HEK293 (cell line): Measurements from ENCODE around the gene SNX13.

ENCODE experiments used
- CTCF ChIA-PET: fragments of 350-600 bp; formaldehyde crosslinking; extraction: SDS; loops from one replicate; lab custom pipeline; 2021; ENCODE audit warnings: antibody characterized with exemption; lab: Yijun Ruan, JAX
- POLR2A ChIA-PET: fragments of 300-600 bp; formaldehyde crosslinking; extraction: SDS; loops from one replicate; lab custom pipeline; 2020; ENCODE audit warnings: antibody characterized with exemption, inconsistent platforms; lab: Yijun Ruan, JAX
- H3K27ac ChIP-seq: fragments of 200-500 bp; sonication (Bioruptor generic); 2 replicates; pipeline ENCODE4 v1.5.1; 2014; ENCODE audit warnings: low read depth, low read length, control low read depth, inconsistent platforms; ENCODE audit errors: extremely low read depth
- H3K36me3 ChIP-seq, 2 experiments: fragments of 200-500 bp in 1 of 2; sonication (Bioruptor generic) in 1 of 2; 1 replicate in 1 of 2; 2 replicates in 1 of 2; pipeline ENCODE4 v1.5.1; 2014 to 2017; ENCODE audit warnings: inconsistent platforms in 2 of 2, low read length in 2 of 2; ENCODE audit not compliant: control insufficient read depth in 2 of 2, insufficient read depth in 1 of 2
- H3K4me1 ChIP-seq: fragments of 200-500 bp; sonication (Bioruptor generic); 2 replicates; pipeline ENCODE4 v1.5.1; 2014; ENCODE audit warnings: mild to moderate bottlenecking, low read length, inconsistent platforms; ENCODE audit not compliant: control insufficient read depth, insufficient read depth
- H3K4me3 ChIP-seq: 2 replicates; pipeline ENCODE4 v1.5.1; 2011; ENCODE audit warnings: low read depth, mild to moderate bottlenecking, control low read depth, low read length, moderate library complexity
- H3K9me3 ChIP-seq: fragments of 200-500 bp; sonication (Bioruptor generic); 2 replicates; pipeline ENCODE4 v1.5.1; 2014; ENCODE audit warnings: low read depth, low read length, inconsistent platforms; ENCODE audit not compliant: control insufficient read depth, insufficient read depth
- ELK4 ChIP-seq: IDR thresholded peaks from 2 replicates; pipeline ENCODE4 v1.6.1; 2011; ENCODE audit warnings: mild to moderate bottlenecking, low read depth, low read length, borderline replicate concordance
- GLIS2 ChIP-seq: fragments of 450-650 bp; formaldehyde crosslinking; IDR thresholded peaks from 2 replicates; pipeline ENCODE4 v1.5.1; 2016; ENCODE audit warnings: missing biosample characterization, missing genetic modification characterization
- INSM2 ChIP-seq: fragments of 450-650 bp; formaldehyde crosslinking; IDR thresholded peaks from 2 replicates; pipeline ENCODE4 v1.5.1; 2016; ENCODE audit warnings: missing biosample characterization, missing genetic modification characterization
- SALL2 ChIP-seq: fragments of 450-650 bp; formaldehyde crosslinking; IDR thresholded peaks from 2 replicates; pipeline ENCODE4 v1.5.0; 2017; ENCODE audit warnings: missing biosample characterization, mild to moderate bottlenecking, missing genetic modification characterization, borderline replicate concordance
- ZFP37 ChIP-seq: fragments of 450-650 bp; formaldehyde crosslinking; IDR thresholded peaks from 2 replicates; pipeline ENCODE4 v1.5.1; 2016; ENCODE audit warnings: missing biosample characterization, missing genetic modification characterization
- ZNF221 ChIP-seq: fragments of 450-650 bp; formaldehyde crosslinking; IDR thresholded peaks from 2 replicates; pipeline ENCODE4 v1.5.1; 2017; ENCODE audit warnings: missing biosample characterization, missing genetic modification characterization, borderline replicate concordance
- ZNF223 ChIP-seq: fragments of 450-650 bp; formaldehyde crosslinking; IDR thresholded peaks from 2 replicates; pipeline ENCODE4 v1.5.1; 2016; ENCODE audit warnings: missing biosample characterization, missing genetic modification characterization
- ZNF311 ChIP-seq: fragments of 450-650 bp; formaldehyde crosslinking; IDR thresholded peaks from 2 replicates; pipeline ENCODE4 v1.5.1; 2017; ENCODE audit warnings: missing biosample characterization, missing genetic modification characterization, borderline replicate concordance
- ZNF335 ChIP-seq: fragments of 450-650 bp; formaldehyde crosslinking; conservative IDR thresholded peaks from 2 replicates; pipeline ENCODE4 v1.5.1; 2016; ENCODE audit warnings: missing biosample characterization, missing genetic modification characterization
- ZNF394 ChIP-seq: fragments of 450-650 bp; formaldehyde crosslinking; IDR thresholded peaks from 2 replicates; pipeline ENCODE4 v1.5.1; 2016; ENCODE audit warnings: missing biosample characterization, missing genetic modification characterization, mild to moderate bottlenecking, moderate library complexity, borderline replicate concordance
- ZNF548 ChIP-seq: fragments of 450-650 bp; formaldehyde crosslinking; IDR thresholded peaks from 2 replicates; pipeline ENCODE4 v1.5.1; 2016; ENCODE audit warnings: missing biosample characterization, missing genetic modification characterization
- ZNF600 ChIP-seq: fragments of 450-650 bp; formaldehyde crosslinking; IDR thresholded peaks from 2 replicates; pipeline ENCODE4 v1.5.1; 2016; ENCODE audit warnings: missing biosample characterization, missing genetic modification characterization
- ZNF626 ChIP-seq: fragments of 450-650 bp; sonication (Bioruptor Pico); formaldehyde crosslinking; IDR thresholded peaks from 2 replicates; pipeline ENCODE4 v1.5.1; 2018; ENCODE audit warnings: missing biosample characterization, missing genetic modification characterization, inconsistent platforms
- ZNF639 ChIP-seq: fragments of 450-650 bp; formaldehyde crosslinking; IDR thresholded peaks from 2 replicates; pipeline ENCODE4 v1.5.1; 2016; ENCODE audit warnings: missing biosample characterization, missing genetic modification characterization
- ZNF830 ChIP-seq: fragments of 450-650 bp; IDR thresholded peaks from 2 replicates; pipeline ENCODE4 v1.5.0; 2018; ENCODE audit warnings: missing biosample characterization, missing genetic modification characterization, low read depth, mild to moderate bottlenecking, moderate library complexity
- TF ChIP-seq, protein P1 (sequence below): fragments of 450-650 bp; formaldehyde crosslinking; IDR thresholded peaks from 2 replicates; pipeline ENCODE4 v1.5.1; 2017; ENCODE audit warnings: missing biosample characterization, missing genetic modification characterization
- TF ChIP-seq, protein P2 (sequence below): fragments of 450-650 bp; formaldehyde crosslinking; IDR thresholded peaks from 2 replicates; pipeline ENCODE4 v1.5.1; 2016; ENCODE audit warnings: missing biosample characterization, missing genetic modification characterization

The SNX13 gene

DNA sequence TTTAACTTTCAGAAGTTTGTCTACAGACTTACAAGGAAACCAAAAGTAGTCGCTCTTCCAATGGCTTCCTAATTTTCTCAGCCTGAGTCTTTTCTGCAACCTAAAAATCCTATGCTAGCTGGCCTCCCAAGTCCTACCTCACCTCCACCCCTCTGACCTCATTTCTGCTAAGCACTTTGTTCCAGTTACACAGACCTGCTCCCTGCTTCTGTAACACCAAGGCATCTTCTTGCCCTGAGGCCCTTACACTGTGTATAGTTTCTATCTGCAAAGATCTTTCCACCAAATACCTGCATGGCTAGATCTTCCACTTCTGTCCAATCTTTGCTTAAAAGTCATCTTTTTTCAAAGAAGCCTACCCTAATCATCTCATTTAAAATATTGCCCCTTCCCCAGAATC is 1.9 kb upstream of the SNX13 start (continued):
- no peak for TF ChIP-seq ELK4
- no peak for TF ChIP-seq INSM2
- TF ChIP-seq ZNF626 (tag by site-specific recombination), result no peak
- TF ChIP-seq ZNF830, result no peak
- TF ChIP-seq ZNF394 (tag by site-specific recombination), result no peak
- TF ChIP-seq ZNF311 (tag by site-specific recombination), result no peak
- TF ChIP-seq ZNF221 (tag by site-specific recombination), result no peak
- no peak for TF ChIP-seq ZFP37 (tag by site-specific recombination)
- no peak for TF ChIP-seq ZNF223
- TF ChIP-seq ZNF639, result no peak
- TF ChIP-seq, protein P1, sequence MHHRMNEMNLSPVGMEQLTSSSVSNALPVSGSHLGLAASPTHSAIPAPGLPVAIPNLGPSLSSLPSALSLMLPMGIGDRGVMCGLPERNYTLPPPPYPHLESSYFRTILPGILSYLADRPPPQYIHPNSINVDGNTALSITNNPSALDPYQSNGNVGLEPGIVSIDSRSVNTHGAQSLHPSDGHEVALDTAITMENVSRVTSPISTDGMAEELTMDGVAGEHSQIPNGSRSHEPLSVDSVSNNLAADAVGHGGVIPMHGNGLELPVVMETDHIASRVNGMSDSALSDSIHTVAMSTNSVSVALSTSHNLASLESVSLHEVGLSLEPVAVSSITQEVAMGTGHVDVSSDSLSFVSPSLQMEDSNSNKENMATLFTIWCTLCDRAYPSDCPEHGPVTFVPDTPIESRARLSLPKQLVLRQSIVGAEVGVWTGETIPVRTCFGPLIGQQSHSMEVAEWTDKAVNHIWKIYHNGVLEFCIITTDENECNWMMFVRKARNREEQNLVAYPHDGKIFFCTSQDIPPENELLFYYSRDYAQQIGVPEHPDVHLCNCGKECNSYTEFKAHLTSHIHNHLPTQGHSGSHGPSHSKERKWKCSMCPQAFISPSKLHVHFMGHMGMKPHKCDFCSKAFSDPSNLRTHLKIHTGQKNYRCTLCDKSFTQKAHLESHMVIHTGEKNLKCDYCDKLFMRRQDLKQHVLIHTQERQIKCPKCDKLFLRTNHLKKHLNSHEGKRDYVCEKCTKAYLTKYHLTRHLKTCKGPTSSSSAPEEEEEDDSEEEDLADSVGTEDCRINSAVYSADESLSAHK (tag by site-specific recombination), result no peak
- no peak for TF ChIP-seq ZNF548 (tag by site-specific recombination)
- TF ChIP-seq, all 188 proteins: peak for 0

GRCh38 chr7:17940951-17941431 is 697 bp upstream of the SNX13 start:
- Histone ChIP-seq H3K36me3 (no peaks in the 10 kb centered on the region), H3K4me3 (peak overlapping the region; percentile 97), H3K4me1 (no peaks in the 10 kb centered on the region; the same call in 1 of the 2 replicates), H3K27ac (peak overlapping the region; percentile 92; the same call in 1 of the 2 replicates), H3K9me3 (no peaks in the 10 kb centered on the region)
- ChIA-PET POLR2A (no interaction called here), CTCF (interaction anchor here (0.7 kb wide), 1 partner anchor 55 kb away, joined by 3 read pairs; no protein-coding TSS in a partner anchor)
- TF ChIP-seq GLIS2 (tag by site-specific recombination) (peak; percentile 7; the same call in 1 of the 2 replicates), ZNF335 (tag by site-specific recombination) (peak; percentile 16; the same call in 1 of the 2 replicates), SALL2 (tag by site-specific recombination) (no peak), ZNF600 (tag by site-specific recombination) (peak; percentile 52)
- TF ChIP-seq, protein P2, sequence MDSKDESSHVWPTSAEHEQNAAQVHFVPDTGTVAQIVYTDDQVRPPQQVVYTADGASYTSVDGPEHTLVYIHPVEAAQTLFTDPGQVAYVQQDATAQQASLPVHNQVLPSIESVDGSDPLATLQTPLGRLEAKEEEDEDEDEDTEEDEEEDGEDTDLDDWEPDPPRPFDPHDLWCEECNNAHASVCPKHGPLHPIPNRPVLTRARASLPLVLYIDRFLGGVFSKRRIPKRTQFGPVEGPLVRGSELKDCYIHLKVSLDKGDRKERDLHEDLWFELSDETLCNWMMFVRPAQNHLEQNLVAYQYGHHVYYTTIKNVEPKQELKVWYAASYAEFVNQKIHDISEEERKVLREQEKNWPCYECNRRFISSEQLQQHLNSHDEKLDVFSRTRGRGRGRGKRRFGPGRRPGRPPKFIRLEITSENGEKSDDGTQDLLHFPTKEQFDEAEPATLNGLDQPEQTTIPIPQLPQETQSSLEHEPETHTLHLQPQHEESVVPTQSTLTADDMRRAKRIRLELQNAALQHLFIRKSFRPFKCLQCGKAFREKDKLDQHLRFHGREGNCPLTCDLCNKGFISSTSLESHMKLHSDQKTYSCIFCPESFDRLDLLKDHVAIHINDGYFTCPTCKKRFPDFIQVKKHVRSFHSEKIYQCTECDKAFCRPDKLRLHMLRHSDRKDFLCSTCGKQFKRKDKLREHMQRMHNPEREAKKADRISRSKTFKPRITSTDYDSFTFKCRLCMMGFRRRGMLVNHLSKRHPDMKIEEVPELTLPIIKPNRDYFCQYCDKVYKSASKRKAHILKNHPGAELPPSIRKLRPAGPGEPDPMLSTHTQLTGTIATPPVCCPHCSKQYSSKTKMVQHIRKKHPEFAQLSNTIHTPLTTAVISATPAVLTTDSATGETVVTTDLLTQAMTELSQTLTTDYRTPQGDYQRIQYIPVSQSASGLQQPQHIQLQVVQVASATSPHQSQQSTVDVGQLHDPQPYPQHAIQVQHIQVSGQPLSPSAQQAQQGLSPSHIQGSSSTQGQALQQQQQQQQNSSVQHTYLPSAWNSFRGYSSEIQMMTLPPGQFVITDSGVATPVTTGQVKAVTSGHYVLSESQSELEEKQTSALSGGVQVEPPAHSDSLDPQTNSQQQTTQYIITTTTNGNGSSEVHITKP (tag by site-specific recombination), result peak; percentile 33; the same call in 1 of the 2 replicates
